AG04450 (cell line): ENCODE data around the gene RELA. TPM values are rescaled to one million over a fixed set of nuclear protein-coding genes. Genes with fewer than 3 reads are reported as not detected.

Experiments
- CTCF ChIA-PET: fragments of 300-600, 350-600 bp; formaldehyde crosslinking; extraction: SDS; loops from one replicate; lab custom pipeline; 2022; ENCODE audit warnings: antibody characterized with exemption, inconsistent platforms; lab: Charles Lee
- POLR2A ChIA-PET: fragments of 350-600 bp; formaldehyde crosslinking; extraction: SDS; loops from one replicate; lab custom pipeline; 2021; ENCODE audit warnings: antibody characterized with exemption, inconsistent platforms; lab: Yijun Ruan, JAX
- DNase-seq: peaks from one replicate; pipeline ENCODE4 v3.0.0-alpha.2; 2011; ENCODE audit warnings: low read depth, low spot score
- H3K27ac ChIP-seq: one replicate; pipeline ENCODE4 v1.5.1; 2012; ENCODE audit warnings: low read depth, low read length, control low read depth
- H3K27me3 ChIP-seq: one replicate; pipeline ENCODE4 v1.6.0; 2012; ENCODE audit warnings: low read length; ENCODE audit not compliant: control insufficient read depth, insufficient read depth
- H3K4me3 ChIP-seq: 2 replicates; pipeline ENCODE4 v1.5.1; 2011; ENCODE audit warnings: mild to moderate bottlenecking, low read depth, low read length, control low read depth
- H3K9me3 ChIP-seq: 2 replicates; pipeline ENCODE4 v1.5.1; 2012; ENCODE audit warnings: low read length; ENCODE audit not compliant: control insufficient read depth, insufficient read depth
- CTCF ChIP-seq: IDR thresholded peaks from 2 replicates; pipeline ENCODE4 v1.5.1; 2011; ENCODE audit warnings: low read depth, low read length, control low read depth, inconsistent platforms
- polyA plus RNA-seq: library from polyadenylated mRNA; depleted of rRNA; stranded (reverse); fragments of >200 nt; gene quantifications from 2 replicates; pipeline ENCODE4 v1.2.3, GENCODE V29; 2011

RELA gene
- polyA plus RNA-seq, 1 experiment: 23.4 TPM

- ChIA-PET POLR2A (no interaction called here), CTCF (no interaction called here)
- H3K27ac ChIP-seq: no peak overlapping the region
- H3K9me3 ChIP-seq: no peaks in the 10 kb centered on the region
- TF ChIP-seq CTCF: no peak
- no peak for DNase-seq
- no peaks in the 10 kb centered on the region for H3K27me3 ChIP-seq
- no peak overlapping the region for H3K4me3 ChIP-seq
These were observed 7.0 kb downstream of the RELA start for GRCh38 chr11:65655570-65656332.

- TF ChIP-seq CTCF: no peak
- Histone ChIP-seq H3K27ac (peak overlapping the region; percentile 31), H3K9me3 (no peaks in the 10 kb centered on the region), H3K4me3 (no peak overlapping the region), H3K27me3 (no peaks in the 10 kb centered on the region)
- POLR2A ChIA-PET: interaction anchor here (0.6 to 3.3 kb wide), 4 partner anchors 9 to 347 kb away, joined by 3 to 24 read pairs (median 4); partner anchors contain the start of genes EIF1AD, RELA and SCYL1
- CTCF ChIA-PET: no interaction called here
- DNase-seq: no peak
These were observed 8.1 kb downstream of the RELA start for GRCh38 chr11:65654375-65655349.

- ChIA-PET CTCF (interaction anchor here (0.6 to 1.2 kb wide), 3 partner anchors 10 to 235 kb away, joined by 3 to 4 read pairs (median 4); partner anchors contain the start of gene FIBP), POLR2A (interaction anchor here (0.6 to 3.3 kb wide), 8 partner anchors 10 to 348 kb away, joined by 3 to 24 read pairs (median 4); partner anchors contain the start of genes EIF1AD, PCNX3, RELA and SCYL1)
- H3K27me3 ChIP-seq: no peaks in the 10 kb centered on the region
- no peak for DNase-seq
- H3K9me3 ChIP-seq: no peaks in the 10 kb centered on the region
- H3K4me3 ChIP-seq: peak overlapping the region; percentile 63
- no peak for TF ChIP-seq CTCF
- H3K27ac ChIP-seq: peak overlapping the region; percentile 98
These were observed 9.2 kb downstream of the RELA start for GRCh38 chr11:65653229-65654225.

GRCh38 chr11:65652511-65653228, 10.0 kb downstream of the RELA start:
- Histone ChIP-seq H3K9me3 (no peaks in the 10 kb centered on the region), H3K27me3 (no peaks in the 10 kb centered on the region), H3K4me3 (peak overlapping the region; percentile 63), H3K27ac (peak overlapping the region; percentile 98)
- no peak for TF ChIP-seq CTCF
- CTCF ChIA-PET: interaction anchor here (0.6 to 1.2 kb wide), 3 partner anchors 9 to 235 kb away, joined by 3 to 4 read pairs (median 4); partner anchors contain the start of gene FIBP
- POLR2A ChIA-PET: interaction anchor here (0.5 to 3.3 kb wide), 10 partner anchors 11 to 402 kb away, joined by 3 to 24 read pairs (median 4); partner anchors contain the start of genes PCNX3, RELA, SIPA1 and ZNRD2
- DNase-seq: peak; percentile 89
